ENCODE results near the gene ROR2. TPM values are rescaled to one million over a fixed set of nuclear protein-coding genes. Genes with fewer than 3 reads are reported as not detected.

The ROR2 gene
- total RNA-seq, 1 experiment from 2014 or later, result not detected

GRCh38 chr9:91900797-91901177, 49.2 kb downstream of the ROR2 start:
- DNase-seq (ENCODE audit: low read depth), result no peak

DNA sequence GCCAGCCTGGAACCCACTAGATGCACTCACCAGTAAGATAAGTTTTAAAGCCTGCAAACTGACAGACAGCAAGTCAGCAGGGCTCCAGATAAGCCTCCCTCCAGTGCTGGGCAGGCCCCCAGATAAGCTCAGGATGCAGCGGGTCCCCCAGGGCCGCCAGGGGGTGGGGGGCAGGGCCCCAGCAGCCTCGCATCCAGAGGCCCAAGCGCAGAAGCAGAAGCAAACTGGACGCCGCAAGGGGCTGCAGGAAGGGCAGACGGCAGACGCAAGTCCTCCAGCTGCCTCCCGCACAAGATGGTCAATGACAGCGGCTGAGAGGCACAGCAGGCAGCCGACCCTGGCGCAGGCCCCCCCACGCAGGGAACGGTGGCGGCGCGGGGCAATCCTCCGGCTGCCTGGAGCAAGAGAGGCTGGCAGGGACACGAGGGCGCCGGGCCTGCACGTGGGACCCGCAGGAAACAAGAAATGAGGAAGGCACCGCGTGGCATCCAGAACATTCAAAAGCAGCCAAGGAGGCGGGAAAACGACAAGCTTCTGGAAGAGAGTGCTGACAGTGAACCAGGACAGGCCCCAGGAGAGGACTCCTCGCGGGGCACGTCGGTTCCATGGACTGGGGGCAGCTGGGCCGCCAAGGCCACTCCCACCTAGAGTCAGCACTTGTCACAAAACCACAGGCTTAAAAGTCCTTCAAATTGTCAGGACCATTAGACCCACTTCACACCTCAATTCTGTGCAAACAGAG, 49.8 kb downstream of the ROR2 start:
- no peak for DNase-seq (ENCODE audit: low read depth)

GRCh38 chr9:91899594-91899993, 50.4 kb downstream of the ROR2 start:
- no peak for DNase-seq (ENCODE audit: low read depth)

- no peak for DNase-seq (ENCODE audit: low read depth)
Measured at GRCh38 chr9:91899219-91899563, 50.8 kb downstream of the ROR2 start.

DNA sequence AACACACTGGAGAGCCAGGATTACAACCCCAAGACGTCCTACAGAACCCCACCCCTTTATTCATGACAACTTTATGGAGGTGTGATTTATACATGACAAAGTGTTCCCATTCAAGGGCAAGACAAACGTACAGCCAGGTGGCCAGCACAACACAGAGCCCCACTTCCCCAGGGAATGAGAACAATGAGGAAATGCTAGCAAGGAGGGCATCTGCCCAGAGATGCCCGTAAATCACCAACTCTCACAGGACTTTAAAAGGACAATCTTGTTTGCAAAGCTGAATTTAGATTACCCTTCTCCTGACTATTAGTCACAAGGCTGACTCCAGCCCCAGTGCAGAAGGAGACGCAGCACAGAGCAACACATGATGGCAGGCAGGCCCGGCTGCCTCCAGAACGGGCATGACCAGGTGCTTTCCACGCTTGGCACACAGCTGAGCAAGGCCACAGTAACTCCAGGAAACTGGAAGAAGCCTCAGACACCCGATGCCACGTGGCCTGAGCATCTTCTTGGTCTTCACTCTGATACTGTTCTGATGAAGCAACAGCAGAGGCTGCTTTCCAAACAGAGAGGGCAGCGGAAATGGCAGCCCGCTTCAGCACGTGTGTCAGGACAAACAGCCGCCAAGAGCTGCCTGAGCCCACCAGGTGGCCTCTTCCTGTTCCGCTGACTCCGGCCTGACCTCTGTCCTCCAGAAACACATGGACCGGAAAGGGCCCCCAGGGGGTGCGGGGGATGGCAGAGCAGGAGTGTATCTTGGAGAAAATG, 51.4 kb downstream of the ROR2 start:
- DNase-seq (ENCODE audit: low read depth), result no peak

DNA sequence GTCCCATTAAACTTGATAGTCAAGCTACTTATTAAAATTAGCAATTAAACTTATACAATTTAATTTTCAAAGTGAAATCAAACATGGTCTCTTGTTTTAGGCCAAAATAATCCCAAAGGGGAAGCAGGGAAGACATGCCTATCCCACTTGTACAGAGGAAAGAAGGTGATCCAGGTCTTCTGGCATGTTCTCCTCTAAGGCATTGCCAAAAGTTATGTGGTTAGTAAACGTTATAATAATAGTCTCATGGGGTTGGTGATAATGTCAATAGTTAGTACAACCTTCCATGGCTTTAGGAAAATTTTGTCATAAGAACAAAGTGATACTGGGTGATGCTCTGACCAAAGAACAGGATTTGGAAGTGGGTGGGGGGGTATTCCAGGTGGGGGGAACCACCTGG, 52.8 kb downstream of the ROR2 start:
- DNase-seq (ENCODE audit: low read depth), result no peak

DNA sequence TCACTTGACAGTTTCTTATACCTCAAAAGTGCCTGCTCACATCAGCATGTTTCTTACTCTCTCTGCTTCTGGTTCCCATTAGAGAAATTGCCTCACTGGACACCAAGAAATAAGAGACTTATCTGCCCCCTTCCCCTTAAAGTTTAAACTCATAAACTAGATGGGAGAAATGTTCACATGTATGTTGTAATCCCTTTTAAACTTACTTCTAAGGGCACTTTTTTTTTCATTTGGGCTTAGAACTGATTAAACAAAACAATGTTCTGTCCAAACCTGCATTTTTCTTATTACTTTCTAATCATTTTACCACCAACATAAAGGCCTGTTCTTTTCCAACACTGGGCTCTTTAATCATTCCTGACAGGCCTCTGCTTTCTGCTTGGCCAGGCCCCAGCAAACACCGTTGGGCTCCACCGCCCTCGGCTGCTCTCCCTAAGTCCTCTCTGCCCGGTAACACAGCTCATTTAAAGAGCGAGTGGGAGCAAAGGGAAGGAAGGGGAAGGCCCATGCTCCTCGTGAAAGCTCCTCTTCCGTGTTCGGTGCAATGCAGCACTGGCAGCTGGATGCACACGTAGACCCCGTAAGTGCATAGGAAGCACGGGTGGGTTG, 53.4 kb downstream of the ROR2 start:
- no peak for DNase-seq (ENCODE audit: low read depth)

GRCh38 chr9:91896097-91896496, 53.9 kb downstream of the ROR2 start:
- DNase-seq (ENCODE audit: low read depth), result no peak

GRCh38 chr9:91894536-91894935, 55.5 kb downstream of the ROR2 start:
- no peak for DNase-seq (ENCODE audit: low read depth)

DNA sequence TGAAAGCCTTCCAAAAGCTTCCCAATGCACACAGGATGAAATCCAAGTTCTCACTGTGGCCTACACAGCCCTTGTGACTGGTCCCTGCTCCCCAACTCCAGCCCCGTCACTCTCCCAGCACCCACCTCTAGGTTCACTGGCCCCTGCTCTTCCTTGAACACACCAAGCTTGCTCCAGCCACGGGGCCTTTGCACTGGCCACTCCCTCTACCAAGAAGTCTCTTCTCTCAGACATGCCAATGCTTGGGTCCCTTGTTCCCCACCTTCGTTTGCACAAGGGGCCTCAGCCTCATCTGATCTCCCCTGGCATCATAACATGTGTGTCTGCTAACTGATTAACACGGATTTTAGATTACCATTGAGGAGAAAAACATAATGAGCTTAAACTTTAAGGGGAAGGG, 56.0 kb downstream of the ROR2 start:
- no peak for DNase-seq (ENCODE audit: low read depth)

- no peak for DNase-seq (ENCODE audit: low read depth)
Measured at GRCh38 chr9:91891915-91892314, 58.1 kb downstream of the ROR2 start.

DNA sequence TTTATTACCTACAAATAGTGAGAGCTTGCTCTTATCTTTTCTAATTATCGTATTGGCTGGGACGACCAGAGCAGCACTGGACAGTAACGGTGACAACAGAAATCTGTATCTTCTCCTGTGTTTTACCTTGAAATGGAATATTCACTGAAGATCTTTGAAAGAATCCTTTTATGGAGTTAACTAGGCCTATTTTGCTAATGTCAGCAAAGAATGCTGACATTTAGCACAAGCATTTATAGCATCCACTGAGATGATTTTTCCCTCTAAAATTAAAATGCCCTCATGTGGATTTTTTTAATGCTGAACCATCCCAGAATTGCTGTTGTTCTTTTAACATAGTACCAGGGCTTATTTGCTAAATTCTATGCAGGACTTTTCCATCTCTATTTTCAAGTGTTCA, 59.4 kb downstream of the ROR2 start:
- no peak for DNase-seq (ENCODE audit: low read depth)

- DNase-seq (ENCODE audit: low read depth), result no peak
Measured at GRCh38 chr9:91889161-91889911, 60.7 kb downstream of the ROR2 start.

DNA sequence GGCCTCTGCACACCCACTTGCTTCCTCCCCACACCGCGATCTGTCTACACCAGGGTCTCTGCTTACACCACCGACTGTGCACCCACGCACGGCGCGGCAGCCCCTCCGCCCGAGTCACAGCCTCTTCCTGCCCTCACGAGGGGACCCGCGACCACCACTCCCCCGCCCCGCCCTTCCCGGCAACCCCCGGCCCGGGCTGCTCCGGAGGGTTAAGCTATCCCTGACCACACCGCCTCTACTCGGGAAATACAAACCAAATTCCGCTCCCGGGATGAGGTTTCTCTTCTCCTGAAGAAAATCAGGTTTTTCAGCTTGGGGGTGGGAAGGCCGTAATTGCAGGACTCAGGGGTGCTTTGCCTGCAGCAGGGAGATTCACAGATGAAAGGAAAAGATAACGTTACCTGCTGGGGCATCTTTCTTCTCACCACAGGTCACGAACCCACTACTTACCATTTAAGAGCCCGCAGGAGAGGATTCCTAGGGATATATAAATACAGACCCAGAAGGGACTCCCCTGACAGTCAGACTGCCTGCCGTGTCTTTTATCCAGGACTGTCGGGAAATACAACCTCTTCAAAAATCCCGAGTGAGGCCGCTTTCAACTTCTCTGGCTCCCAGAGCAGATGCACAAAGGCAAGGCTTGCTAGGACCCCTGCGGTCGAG, 63.5 kb downstream of the ROR2 start:
- no peak for DNase-seq (ENCODE audit: low read depth)

- DNase-seq (ENCODE audit: low read depth), result no peak
Measured at GRCh38 chr9:91885746-91886413, 64.1 kb downstream of the ROR2 start.

DNA sequence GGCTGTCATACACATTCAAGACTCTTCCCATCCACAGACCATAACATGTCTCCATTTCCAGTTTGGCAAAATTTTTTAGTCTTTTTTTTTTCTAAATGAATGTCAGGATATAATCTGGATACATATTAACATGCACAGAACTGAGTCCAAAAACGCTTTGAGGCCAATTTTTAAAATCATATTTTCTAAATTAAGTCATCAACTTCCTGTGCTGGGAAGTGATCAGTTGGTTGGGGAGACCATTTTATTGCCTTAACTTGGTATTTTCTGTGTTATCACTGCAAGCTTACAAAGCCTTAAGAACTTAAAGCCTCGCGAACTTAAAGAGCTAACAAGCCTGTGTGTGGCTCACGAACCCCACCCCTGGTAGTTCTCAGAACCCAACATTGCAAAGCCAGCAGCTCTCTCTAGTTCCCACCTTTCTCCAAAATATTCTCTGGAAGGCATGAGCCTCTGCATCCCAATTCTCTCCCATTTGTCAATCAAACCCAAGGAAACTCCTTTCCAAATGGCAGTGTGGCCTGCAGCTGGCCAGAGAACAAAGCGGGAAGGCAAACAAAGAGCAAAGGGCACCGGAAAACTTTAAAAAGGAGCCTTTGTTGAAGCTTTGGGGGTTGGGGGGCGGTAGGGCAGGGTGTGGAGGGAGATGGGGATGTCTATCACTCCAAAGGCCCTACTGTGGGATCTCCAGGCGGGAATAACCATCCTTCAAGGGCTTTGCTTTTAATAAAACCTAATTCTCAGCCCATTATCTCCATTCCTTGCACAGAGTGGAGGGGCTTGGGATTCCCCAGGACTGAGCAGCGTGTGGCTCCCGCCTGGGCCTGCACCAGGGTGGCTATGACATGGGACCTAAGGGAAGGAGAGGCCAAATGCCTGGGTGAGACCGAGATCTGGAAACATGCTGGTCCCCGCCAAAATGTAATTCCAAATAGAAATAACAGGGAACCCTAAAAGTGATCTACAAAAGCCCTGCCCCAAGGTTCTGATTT, 65.0 kb downstream of the ROR2 start:
- DNase-seq (ENCODE audit: low read depth), result no peak

DNA sequence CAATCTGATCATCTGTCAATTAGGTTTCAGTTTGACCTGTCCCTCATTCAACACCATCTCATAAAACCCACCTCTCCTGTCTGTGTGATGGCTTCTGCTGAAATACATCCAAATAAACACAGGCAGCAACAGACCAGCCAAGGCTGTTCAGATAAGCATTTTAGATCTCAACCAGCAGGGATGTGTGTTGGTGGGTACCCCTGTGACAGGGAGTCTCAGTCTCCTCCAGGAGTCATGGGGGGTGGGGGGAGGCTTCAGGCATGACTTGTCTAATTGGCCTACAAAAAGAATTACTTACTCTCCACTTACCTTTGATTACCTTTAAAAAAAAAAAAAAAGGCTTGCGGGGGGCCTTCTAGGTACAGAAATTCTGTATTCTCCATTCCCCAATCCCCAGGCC, 65.9 kb downstream of the ROR2 start:
- DNase-seq (ENCODE audit: low read depth), result no peak

GRCh38 chr9:91883503-91883902, 66.5 kb downstream of the ROR2 start:
- DNase-seq (ENCODE audit: low read depth), result no peak

DNA sequence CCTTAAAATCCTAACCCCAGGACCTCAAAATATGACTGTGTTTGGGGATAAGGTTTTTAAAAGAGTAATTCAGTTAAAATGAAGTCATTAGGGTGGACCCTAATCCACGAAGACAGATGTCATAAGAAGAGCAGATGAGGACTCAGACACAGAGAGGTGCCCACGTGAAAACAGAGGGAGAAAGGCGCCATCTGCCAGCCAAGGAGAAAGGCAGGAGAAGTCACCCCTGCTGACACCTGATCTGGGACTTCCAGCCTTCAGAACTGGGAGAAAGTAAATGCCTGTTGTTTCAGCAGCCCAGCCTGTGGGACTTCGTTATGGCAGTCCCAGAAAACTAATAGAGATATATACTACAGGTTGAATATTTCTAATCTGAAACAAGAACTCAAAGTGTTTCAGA, 67.4 kb downstream of the ROR2 start:
- DNase-seq (ENCODE audit: low read depth), result no peak
